Measurements from ENCODE around the gene TRIM49D2.
"Not testable (repeated sequence)": the region's sequence is repeated elsewhere in the genome, so short reads cannot be mapped to it uniquely, and the experiment has no call there.

- TF ChIP-seq, protein P1, sequence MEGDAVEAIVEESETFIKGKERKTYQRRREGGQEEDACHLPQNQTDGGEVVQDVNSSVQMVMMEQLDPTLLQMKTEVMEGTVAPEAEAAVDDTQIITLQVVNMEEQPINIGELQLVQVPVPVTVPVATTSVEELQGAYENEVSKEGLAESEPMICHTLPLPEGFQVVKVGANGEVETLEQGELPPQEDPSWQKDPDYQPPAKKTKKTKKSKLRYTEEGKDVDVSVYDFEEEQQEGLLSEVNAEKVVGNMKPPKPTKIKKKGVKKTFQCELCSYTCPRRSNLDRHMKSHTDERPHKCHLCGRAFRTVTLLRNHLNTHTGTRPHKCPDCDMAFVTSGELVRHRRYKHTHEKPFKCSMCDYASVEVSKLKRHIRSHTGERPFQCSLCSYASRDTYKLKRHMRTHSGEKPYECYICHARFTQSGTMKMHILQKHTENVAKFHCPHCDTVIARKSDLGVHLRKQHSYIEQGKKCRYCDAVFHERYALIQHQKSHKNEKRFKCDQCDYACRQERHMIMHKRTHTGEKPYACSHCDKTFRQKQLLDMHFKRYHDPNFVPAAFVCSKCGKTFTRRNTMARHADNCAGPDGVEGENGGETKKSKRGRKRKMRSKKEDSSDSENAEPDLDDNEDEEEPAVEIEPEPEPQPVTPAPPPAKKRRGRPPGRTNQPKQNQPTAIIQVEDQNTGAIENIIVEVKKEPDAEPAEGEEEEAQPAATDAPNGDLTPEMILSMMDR (IDR thresholded peaks at IDR 0.05), result not testable (repeated sequence)
- not testable (repeated sequence) for TF ChIP-seq POLR2A (IDR thresholded peaks at IDR 0.05; ENCODE audit: low read length); CEBPB (IDR thresholded peaks at IDR 0.05)
These were observed 46.4 kb upstream of the TRIM49D2 start for GRCh38 chr11:89877511-89877910.
